ENCODE results near the gene CRYBG2. TPM values are rescaled to one million over a fixed set of nuclear protein-coding genes. Genes with fewer than 3 reads are reported as not detected.
A peak's percentile ranks its signal among the peaks of the same experiment; 100 is the strongest.
"Not testable (repeated sequence)": the region's sequence is repeated elsewhere in the genome, so short reads cannot be mapped to it uniquely, and the experiment has no call there.

CRYBG2 gene
- total RNA-seq, 2 experiments from 2014 or later = 0.37 to 0.72 TPM

GRCh38 chr1:26340047-26340481, 13.9 kb downstream of the CRYBG2 start:
- H3K27ac Mint-ChIP-seq = no peak overlapping the region
- H3K9me3 Mint-ChIP-seq = no peaks in the 10 kb centered on the region
- H3K27me3 Mint-ChIP-seq (ENCODE audit: low read depth) = no peaks in the 10 kb centered on the region
- H3K4me1 Mint-ChIP-seq (ENCODE audit: low read depth) = peaks cover 2% of the 10 kb centered on the region
- H3K4me3 Mint-ChIP-seq = no peak overlapping the region
- intact Hi-C loops (cut with micrococcal nuclease) = no loop called here
- no peak for DNase-seq
- no peaks in the 10 kb centered on the region for H3K36me3 Mint-ChIP-seq (ENCODE audit: low read depth)
- CTCF ChIA-PET = interaction anchor here (1.7 kb wide), 1 partner anchor 77 kb away, joined by 4 read pairs; no protein-coding TSS in a partner anchor

DNA sequence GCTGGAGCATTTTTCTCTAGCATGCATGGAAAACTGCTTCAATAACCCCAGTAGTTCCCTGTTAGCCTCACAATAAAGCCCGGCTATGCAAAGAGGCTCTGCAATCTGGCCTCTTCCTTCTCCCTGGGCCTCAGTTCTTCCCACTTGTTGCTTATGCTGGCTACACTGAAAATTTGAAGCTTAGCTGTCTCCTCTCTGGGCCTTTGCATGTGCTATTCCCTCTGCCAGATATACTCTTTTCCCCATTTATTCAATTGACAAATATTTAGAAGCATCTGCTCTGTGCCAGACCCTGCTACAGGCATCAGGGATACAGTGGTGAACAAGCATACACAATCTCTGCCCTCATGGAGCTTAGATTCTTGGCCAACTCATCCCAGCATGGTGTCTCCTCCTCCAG, 15.3 kb downstream of the CRYBG2 start:
- Mint-ChIP-seq H3K4me3 (no peak overlapping the region), H3K36me3 (ENCODE audit: low read depth) (no peaks in the 10 kb centered on the region), H3K27me3 (ENCODE audit: low read depth) (no peaks in the 10 kb centered on the region), H3K9me3 (no peaks in the 10 kb centered on the region), H3K4me1 (ENCODE audit: low read depth) (peaks cover 2% of the 10 kb centered on the region), H3K27ac (no peak overlapping the region)
- intact Hi-C loops (cut with micrococcal nuclease) = no loop called here
- no peak for DNase-seq
- CTCF ChIA-PET = interaction anchor here (0.6 to 1.7 kb wide), 4 partner anchors 25 to 81 kb away, joined by 3 to 5 read pairs (median 4); no protein-coding TSS in a partner anchor

- H3K4me1 Mint-ChIP-seq (ENCODE audit: low read depth) = peaks cover 2% of the 10 kb centered on the region
- no peak overlapping the region for H3K27ac Mint-ChIP-seq
- no peak overlapping the region for H3K4me3 Mint-ChIP-seq
- intact Hi-C loops (cut with micrococcal nuclease) = loop anchor here (2.0 kb wide), 1 partner anchor 21 kb away; no protein-coding TSS in a partner anchor
- no peaks in the 10 kb centered on the region for H3K9me3 Mint-ChIP-seq
- CTCF ChIA-PET = interaction anchor here (0.6 to 1.4 kb wide), 3 partner anchors 27 to 107 kb away, joined by 3 to 4 read pairs (median 4); no protein-coding TSS in a partner anchor
- no peaks in the 10 kb centered on the region for H3K27me3 Mint-ChIP-seq (ENCODE audit: low read depth)
- DNase-seq = no peak
- no peaks in the 10 kb centered on the region for H3K36me3 Mint-ChIP-seq (ENCODE audit: low read depth)
Measured at GRCh38 chr1:26337625-26338024, 16.3 kb downstream of the CRYBG2 start.

- Mint-ChIP-seq H3K27ac (no peak overlapping the region), H3K27me3 (ENCODE audit: low read depth) (no peaks in the 10 kb centered on the region), H3K36me3 (ENCODE audit: low read depth) (no peaks in the 10 kb centered on the region), H3K4me3 (no peak overlapping the region), H3K4me1 (ENCODE audit: low read depth) (peaks cover 2% of the 10 kb centered on the region), H3K9me3 (no peaks in the 10 kb centered on the region)
- CTCF ChIA-PET = interaction anchor here (1.3 to 1.4 kb wide), 2 partner anchors 27 to 82 kb away, joined by 3 to 4 read pairs; no protein-coding TSS in a partner anchor
- intact Hi-C loops (cut with micrococcal nuclease) = loop anchor here (2.0 kb wide), 1 partner anchor 22 kb away; no protein-coding TSS in a partner anchor
- no peak for DNase-seq
Measured at GRCh38 chr1:26337206-26337535, 16.8 kb downstream of the CRYBG2 start.

DNA sequence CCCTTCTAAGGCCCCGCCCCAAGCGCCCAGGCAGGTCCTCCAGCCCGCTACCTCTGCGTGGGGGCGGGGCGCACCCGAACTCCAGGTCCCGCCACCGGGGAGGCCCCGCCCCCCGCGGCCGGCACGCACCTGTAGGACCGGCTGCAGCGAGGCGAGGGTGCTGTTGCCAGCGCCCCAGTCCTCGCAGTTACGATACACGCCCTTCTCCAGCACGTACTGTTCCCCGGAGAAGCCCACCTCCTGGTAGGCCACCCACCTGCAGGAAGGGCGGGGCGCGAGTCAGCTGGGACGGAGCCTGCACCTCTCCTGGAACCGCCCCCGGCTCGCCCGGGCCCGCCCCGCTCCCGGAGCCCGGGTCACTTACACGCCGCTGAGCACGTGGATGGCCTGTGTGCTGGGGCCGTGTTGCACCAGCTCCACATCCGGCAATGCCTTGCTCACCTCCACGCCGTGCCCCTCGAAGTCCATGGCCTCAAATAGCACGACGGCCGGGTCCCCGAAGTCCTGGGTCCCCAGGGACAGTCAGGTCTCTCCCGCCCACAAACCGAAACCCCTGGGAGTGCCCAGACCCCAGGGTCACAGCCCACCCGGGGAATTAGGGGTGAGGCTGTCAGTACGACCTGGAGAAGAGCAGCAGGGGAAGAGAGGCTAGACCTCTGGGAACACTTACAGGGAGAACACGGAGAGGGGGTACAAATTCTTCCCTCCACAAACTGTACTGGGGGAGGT, 17.3 kb downstream of the CRYBG2 start:
- no peaks in the 10 kb centered on the region for H3K36me3 Mint-ChIP-seq (ENCODE audit: low read depth)

DNA sequence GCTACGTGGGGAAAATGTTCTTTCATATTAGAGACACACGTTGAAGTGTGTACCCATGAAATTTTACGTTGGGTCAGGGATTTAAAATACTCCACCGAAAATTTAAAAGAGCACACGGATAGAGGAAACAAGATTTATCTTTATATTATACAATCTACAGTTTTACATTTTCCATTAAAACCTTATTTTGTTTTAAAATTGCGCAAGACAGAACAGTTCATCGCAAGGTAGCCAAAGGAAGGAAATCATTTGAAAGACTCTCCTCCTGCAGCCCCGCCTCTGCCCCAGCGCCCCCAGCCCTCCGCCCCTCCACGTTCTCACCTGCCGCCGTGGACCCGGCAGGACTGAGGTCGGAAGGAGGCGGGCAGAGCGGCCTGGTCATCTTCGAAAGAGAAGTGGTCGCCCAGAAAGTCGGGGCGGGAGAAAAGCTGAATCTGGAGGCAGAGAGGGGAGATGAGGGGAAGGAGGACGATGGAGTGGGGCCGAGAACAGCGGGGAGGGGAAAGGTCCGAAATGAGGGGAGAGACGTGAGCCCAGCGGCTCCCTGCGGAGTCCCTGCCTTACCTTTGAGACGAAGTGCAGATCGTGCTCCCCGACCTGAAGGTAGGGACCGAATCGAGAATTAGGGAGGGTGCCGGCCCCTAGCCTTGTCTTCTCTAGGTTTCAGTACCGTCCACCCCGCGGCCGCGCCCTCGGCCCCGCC, 18.0 kb downstream of the CRYBG2 start:
- intact Hi-C loops (cut with micrococcal nuclease) = loop anchor here (2.0 kb wide), 1 partner anchor 23 kb away; no protein-coding TSS in a partner anchor
- H3K4me3 Mint-ChIP-seq = peak overlapping the region; percentile 82
- H3K36me3 Mint-ChIP-seq (ENCODE audit: low read depth) = no peaks in the 10 kb centered on the region
- no peaks in the 10 kb centered on the region for H3K27me3 Mint-ChIP-seq (ENCODE audit: low read depth)
- CTCF ChIA-PET = interaction anchor here (1.7 kb wide), 1 partner anchor 81 kb away, joined by 4 read pairs; no protein-coding TSS in a partner anchor
- no peaks in the 10 kb centered on the region for H3K9me3 Mint-ChIP-seq
- H3K27ac Mint-ChIP-seq = no peak overlapping the region
- DNase-seq = no peak
- peaks cover 2% of the 10 kb centered on the region for H3K4me1 Mint-ChIP-seq (ENCODE audit: low read depth)

More for the DNA sequence above, 17.3 kb downstream of the CRYBG2 start:
- Mint-ChIP-seq H3K27ac (no peak overlapping the region), H3K4me1 (ENCODE audit: low read depth) (peaks cover 2% of the 10 kb centered on the region), H3K9me3 (no peaks in the 10 kb centered on the region), H3K4me3 (peak overlapping the region; percentile 82), H3K27me3 (ENCODE audit: low read depth) (no peaks in the 10 kb centered on the region)
- CTCF ChIA-PET = interaction anchor here (1.7 kb wide), 1 partner anchor 81 kb away, joined by 4 read pairs; no protein-coding TSS in a partner anchor
- peak; percentile 78 for DNase-seq
- intact Hi-C loops (cut with micrococcal nuclease) = loop anchor here (2.0 kb wide), 1 partner anchor 22 kb away; no protein-coding TSS in a partner anchor

DNA sequence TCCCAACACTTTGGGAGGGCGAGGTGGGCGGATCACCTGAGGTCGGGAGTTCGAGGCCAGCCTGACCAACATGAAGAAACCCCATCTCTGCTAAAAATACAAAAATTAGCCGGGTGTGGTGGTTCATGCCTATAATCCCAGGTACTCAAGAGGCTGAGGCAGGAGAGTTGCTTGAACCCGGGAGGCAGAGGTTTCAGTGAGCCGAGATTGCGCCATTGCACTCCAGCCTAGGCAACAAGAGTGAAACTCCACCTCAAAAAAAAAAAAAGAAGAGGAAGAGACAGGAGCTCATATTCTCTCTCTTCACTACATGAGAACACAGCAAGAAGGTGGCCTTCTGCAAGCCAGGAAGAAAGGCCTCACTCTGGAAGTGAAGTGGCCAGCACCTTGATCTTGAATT, 20.6 kb downstream of the CRYBG2 start:
- H3K27me3 Mint-ChIP-seq (ENCODE audit: low read depth); DNase-seq; H3K27ac Mint-ChIP-seq; H3K9me3 Mint-ChIP-seq; H3K36me3 Mint-ChIP-seq (ENCODE audit: low read depth); intact Hi-C loops (cut with micrococcal nuclease); H3K4me1 Mint-ChIP-seq (ENCODE audit: low read depth); H3K4me3 Mint-ChIP-seq: not testable (repeated sequence)
- CTCF ChIA-PET = interaction anchor here (0.6 to 1.2 kb wide), 3 partner anchors 8 to 41 kb away, joined by 3 to 5 read pairs (median 3); no protein-coding TSS in a partner anchor

DNA sequence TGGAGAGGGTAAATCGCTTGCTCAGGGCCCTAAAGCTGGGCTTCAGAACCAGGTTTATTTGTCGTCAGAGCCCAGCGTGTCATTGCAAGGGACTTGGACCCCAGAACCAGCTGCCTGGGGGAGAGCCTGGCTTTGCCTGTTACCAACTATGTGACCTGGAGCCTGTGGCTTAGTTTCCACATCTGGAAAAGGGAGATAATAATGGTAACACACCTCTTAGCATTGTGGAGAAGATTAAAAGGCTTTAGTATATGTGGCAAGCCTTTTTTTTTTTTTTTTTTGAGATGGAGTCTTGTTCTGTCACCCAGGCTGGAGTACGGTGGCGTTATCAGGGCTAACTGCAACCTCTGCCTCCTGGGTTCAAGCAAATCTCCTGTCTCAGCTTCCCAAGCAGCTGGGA, 23.7 kb downstream of the CRYBG2 start:
- Mint-ChIP-seq H3K9me3 (no peaks in the 10 kb centered on the region), H3K4me3 (no peak overlapping the region), H3K27ac (no peak overlapping the region), H3K4me1 (ENCODE audit: low read depth) (no peaks in the 10 kb centered on the region), H3K27me3 (ENCODE audit: low read depth) (no peaks in the 10 kb centered on the region), H3K36me3 (ENCODE audit: low read depth) (no peaks in the 10 kb centered on the region)
- CTCF ChIA-PET = interaction anchor here (0.9 to 1.7 kb wide), 2 partner anchors 87 to 161 kb away, joined by 4 to 7 read pairs; partner anchors contain the start of gene ZNF593
- intact Hi-C loops (cut with micrococcal nuclease) = no loop called here
- no peak for DNase-seq

DNA sequence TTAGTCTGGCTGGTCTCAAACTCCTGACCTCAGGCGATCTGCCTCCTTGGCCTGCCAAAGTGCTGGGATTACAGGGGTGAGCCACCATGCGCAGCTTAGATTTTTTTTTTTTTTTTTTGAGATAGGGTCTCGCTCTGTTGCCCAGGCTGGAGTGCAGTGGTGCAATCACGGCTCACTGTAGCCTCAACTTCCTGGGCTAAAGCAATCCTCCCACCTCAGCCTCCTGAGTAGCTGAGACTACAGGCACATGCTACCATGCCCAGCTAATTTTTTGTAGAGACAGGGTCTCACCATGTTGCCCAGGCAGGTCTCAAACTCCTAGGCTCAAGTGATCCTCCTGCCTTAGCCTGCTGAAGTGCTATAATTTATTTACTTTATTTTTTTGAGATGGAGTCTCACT, 24.6 kb downstream of the CRYBG2 start:
- CTCF ChIA-PET = interaction anchor here (0.9 to 1.7 kb wide), 2 partner anchors 88 to 160 kb away, joined by 4 to 7 read pairs; partner anchors contain the start of gene ZNF593
- H3K27me3 Mint-ChIP-seq (ENCODE audit: low read depth); H3K36me3 Mint-ChIP-seq (ENCODE audit: low read depth); H3K27ac Mint-ChIP-seq; intact Hi-C loops (cut with micrococcal nuclease); DNase-seq; H3K9me3 Mint-ChIP-seq; H3K4me1 Mint-ChIP-seq (ENCODE audit: low read depth); H3K4me3 Mint-ChIP-seq: not testable (repeated sequence)

GRCh38 chr1:26328597-26328996, 25.3 kb downstream of the CRYBG2 start:
- CTCF ChIA-PET = interaction anchor here (1.6 kb wide), 1 partner anchor 50 kb away, joined by 4 read pairs; no protein-coding TSS in a partner anchor
- H3K36me3 Mint-ChIP-seq (ENCODE audit: low read depth) = no peaks in the 10 kb centered on the region
- no peaks in the 10 kb centered on the region for H3K9me3 Mint-ChIP-seq
- H3K27ac Mint-ChIP-seq = no peak overlapping the region
- H3K4me1 Mint-ChIP-seq (ENCODE audit: low read depth) = no peaks in the 10 kb centered on the region
- H3K4me3 Mint-ChIP-seq = no peak overlapping the region
- intact Hi-C loops (cut with micrococcal nuclease) = no loop called here
- no peaks in the 10 kb centered on the region for H3K27me3 Mint-ChIP-seq (ENCODE audit: low read depth)
- DNase-seq = no peak

DNA sequence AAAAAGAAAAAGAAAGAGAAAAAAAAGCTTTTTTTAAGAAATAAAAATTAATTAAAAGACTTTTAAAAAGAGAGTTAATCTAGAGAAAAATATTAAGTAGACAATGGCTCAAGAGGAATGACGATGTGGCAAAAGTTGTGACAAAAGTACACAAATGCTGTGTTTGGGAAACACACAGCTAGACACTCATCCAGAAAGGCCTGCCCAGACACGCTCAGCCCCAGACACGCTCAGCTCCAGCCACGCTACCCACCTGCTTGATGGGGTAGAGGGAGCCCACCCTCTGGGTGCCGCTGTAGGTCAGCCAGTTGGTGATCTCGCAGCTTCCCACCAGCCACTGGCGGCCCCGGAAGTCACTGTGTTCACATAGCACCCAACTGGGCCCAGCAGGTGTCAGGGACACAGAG, 26.0 kb downstream of the CRYBG2 start:
- no peak overlapping the region for H3K4me3 Mint-ChIP-seq
- no peak for DNase-seq
- H3K4me1 Mint-ChIP-seq (ENCODE audit: low read depth) = peaks cover 2% of the 10 kb centered on the region
- H3K36me3 Mint-ChIP-seq (ENCODE audit: low read depth) = no peaks in the 10 kb centered on the region
- intact Hi-C loops (cut with micrococcal nuclease) = no loop called here
- H3K27ac Mint-ChIP-seq = no peak overlapping the region
- CTCF ChIA-PET = interaction anchor here (1.6 kb wide), 1 partner anchor 50 kb away, joined by 4 read pairs; no protein-coding TSS in a partner anchor
- no peaks in the 10 kb centered on the region for H3K27me3 Mint-ChIP-seq (ENCODE audit: low read depth)
- no peaks in the 10 kb centered on the region for H3K9me3 Mint-ChIP-seq

DNA sequence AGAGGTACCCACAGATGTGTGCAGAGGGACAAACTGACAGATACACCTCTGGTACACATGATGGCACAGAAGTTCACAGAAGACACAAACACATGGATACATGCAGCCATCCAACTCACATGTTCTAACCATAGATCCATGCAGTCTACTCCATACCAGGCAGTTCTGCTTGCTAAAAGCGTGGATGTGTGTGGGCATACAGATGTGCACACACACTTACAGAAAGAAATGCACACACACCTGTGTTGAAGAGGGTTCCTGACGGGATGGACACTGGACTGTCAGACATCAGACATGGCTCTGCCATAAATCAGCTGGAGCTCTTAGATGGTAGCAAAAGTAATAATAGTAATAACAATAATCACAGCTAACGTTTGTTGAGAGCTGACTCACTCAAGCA, 29.4 kb downstream of the CRYBG2 start:
- Mint-ChIP-seq H3K27ac (no peak overlapping the region), H3K36me3 (ENCODE audit: low read depth) (peaks cover 8% of the 10 kb centered on the region), H3K4me3 (no peak overlapping the region), H3K4me1 (ENCODE audit: low read depth) (peaks cover 23% of the 10 kb centered on the region), H3K9me3 (no peaks in the 10 kb centered on the region), H3K27me3 (ENCODE audit: low read depth) (no peaks in the 10 kb centered on the region)
- intact Hi-C loops (cut with micrococcal nuclease) = loop anchor here (5.0 kb wide), 2 partner anchors 38 to 287 kb away; no protein-coding TSS in a partner anchor
- CTCF ChIA-PET = interaction anchor here (0.6 to 12.0 kb wide), 3 partner anchors 9 to 47 kb away, joined by 3 to 193 read pairs (median 3); partner anchors contain the start of gene SH3BGRL3
- DNase-seq = no peak
